Fibroblast of lung (primary cell): Measurements from ENCODE around the gene SMAD2. TPM values are rescaled to one million over a fixed set of nuclear protein-coding genes. Genes with fewer than 3 reads are reported as not detected.
A peak's percentile ranks its signal among the peaks of the same experiment; 100 is the strongest.

ENCODE experiments used
- DNase-seq, 2 donors: peaks; one replicate each; pipeline versions ENCODE4 v3.0.0 to v3.0.0-alpha.2; 2010; ENCODE audit warnings: low read depth in 2 of 2
- H2AFZ ChIP-seq: 2 replicates; pipeline ENCODE4 v1.5.1; 2012; ENCODE audit warnings: low read length, control low read depth, inconsistent platforms
- H3K27ac ChIP-seq: 2 replicates; pipeline ENCODE4 v1.5.1; 2011; ENCODE audit warnings: low read length, control low read depth; ENCODE audit not compliant: insufficient read depth
- H3K27me3 ChIP-seq: 2 replicates; pipeline ENCODE4 v1.5.1; 2011; ENCODE audit warnings: mild to moderate bottlenecking, low read length; ENCODE audit not compliant: control insufficient read depth, insufficient read depth
- H3K36me3 ChIP-seq: 2 replicates; pipeline ENCODE4 v1.5.1; 2011; ENCODE audit warnings: low read length; ENCODE audit not compliant: control insufficient read depth, insufficient read depth
- H3K4me1 ChIP-seq: 2 replicates; pipeline ENCODE4 v1.5.1; 2011; ENCODE audit warnings: low read length; ENCODE audit not compliant: control insufficient read depth, insufficient read depth; ENCODE audit errors: extremely low read depth
- H3K4me2 ChIP-seq: 2 replicates; pipeline ENCODE4 v1.5.1; 2011; ENCODE audit warnings: low read length, control low read depth; ENCODE audit not compliant: insufficient read depth; ENCODE audit errors: extremely low read depth
- H3K4me3 ChIP-seq, 4 experiments: fragments of 200-600 bp in 1 of 4; sonication (generic) in 1 of 4; replicated peaks in 1 of 4; 2 replicates each; pipeline ENCODE4 v1.5.1; 2011 to 2016; ENCODE audit warnings: low read length in 4 of 4, low read depth in 3 of 4, mild to moderate bottlenecking in 3 of 4, control low read depth in 2 of 4, inconsistent platforms in 1 of 4, mixed read lengths in 1 of 4; ENCODE audit not compliant: insufficient read depth in 1 of 4; ENCODE audit errors: control extremely low read depth in 1 of 4
- H3K79me2 ChIP-seq: 2 replicates; pipeline ENCODE4 v1.5.1; 2012; ENCODE audit warnings: mild to moderate bottlenecking, low read length, inconsistent platforms; ENCODE audit not compliant: control insufficient read depth, insufficient read depth
- H3K9ac ChIP-seq: 2 replicates; pipeline ENCODE4 v1.5.1; 2011; ENCODE audit warnings: mild to moderate bottlenecking, low read length, control low read depth; ENCODE audit not compliant: insufficient read depth
- H3K9me3 ChIP-seq: 2 replicates; pipeline ENCODE4 v1.5.1; 2012; ENCODE audit warnings: low read depth, low read length; ENCODE audit not compliant: control insufficient read depth, insufficient read depth
- H4K20me1 ChIP-seq: 2 replicates; pipeline ENCODE4 v1.5.1; 2011; ENCODE audit warnings: low read length; ENCODE audit not compliant: control insufficient read depth, insufficient read depth; ENCODE audit errors: extremely low read depth
- CTCF ChIP-seq, 2 donors: IDR thresholded peaks in 1 of 2; conservative IDR thresholded peaks in 1 of 2; 1 replicate in 1 of 2; 2 replicates in 1 of 2; pipeline ENCODE4 v1.5.1; 2011 to 2012; ENCODE audit warnings: low read length in 2 of 2, control low read depth in 1 of 2, inconsistent platforms in 1 of 2, low read depth in 1 of 2, mild to moderate bottlenecking in 1 of 2
- EZH2 ChIP-seq: IDR thresholded peaks from 2 replicates; pipeline ENCODE4 v1.5.1; 2012; ENCODE audit warnings: low read length, control low read depth, mild to moderate bottlenecking; ENCODE audit errors: missing control alignments
- polyA plus RNA-seq, 2 donors: library from polyadenylated mRNA; depleted of rRNA in 1 of 2; stranded (reverse) in 1 of 2; unstranded in 1 of 2; fragments of >200 nt; gene quantifications; 2 replicates each; pipeline ENCODE4 v1.2.1, GENCODE V29; 2011 to 2012; ENCODE audit warnings: missing spikeins in 1 of 2
- total RNA-seq: library from RNA; depleted of rRNA; stranded (reverse); fragments of >200 nt; gene quantifications from 2 replicates; pipeline ENCODE4 v1.2.1, GENCODE V29; 2014

SMAD2 gene
- total and polyA plus RNA-seq, 2 donors (not counting 1 experiment from before 2014, with no cell fraction given) = 76.0 to 111 TPM

- H3K79me2 ChIP-seq = no peaks in the 10 kb centered on the region
- H3K4me2 ChIP-seq = no peak overlapping the region
- no peak for TF ChIP-seq CTCF (conservative IDR thresholded peaks at IDR 0.05 in 1 of 2, IDR thresholded peaks at IDR 0.05 in 1 of 2; ENCODE audit: low read depth in 1 of 2, low read length in 2 of 2)
- TF ChIP-seq EZH2 = no peak
- no peaks in the 10 kb centered on the region for H3K9me3 ChIP-seq
- no peak for DNase-seq
- H3K4me3 ChIP-seq = no peak overlapping the region
- no peaks in the 10 kb centered on the region for H3K27me3 ChIP-seq
- no peaks in the 10 kb centered on the region for H4K20me1 ChIP-seq
- H3K4me1 ChIP-seq = no peaks in the 10 kb centered on the region
- H3K9ac ChIP-seq = no peak overlapping the region
- no peak overlapping the region for H3K27ac ChIP-seq
- H3K36me3 ChIP-seq = peaks cover 2% of the 10 kb centered on the region
- no peak overlapping the region for H2AFZ ChIP-seq
These were observed 87.6 kb downstream of the SMAD2 start for GRCh38 chr18:47842836-47843235.

- no peak overlapping the region for H3K9ac ChIP-seq
- no peaks in the 10 kb centered on the region for H3K79me2 ChIP-seq
- H3K27me3 ChIP-seq = no peaks in the 10 kb centered on the region
- no peak for TF ChIP-seq EZH2
- no peak overlapping the region for H2AFZ ChIP-seq
- H3K4me3 ChIP-seq = no peak overlapping the region
- no peaks in the 10 kb centered on the region for H3K9me3 ChIP-seq
- no peak overlapping the region for H3K4me2 ChIP-seq
- no peak for DNase-seq
- peaks cover 2% of the 10 kb centered on the region for H3K36me3 ChIP-seq
- no peak overlapping the region for H3K27ac ChIP-seq
- H3K4me1 ChIP-seq = no peaks in the 10 kb centered on the region
- no peaks in the 10 kb centered on the region for H4K20me1 ChIP-seq
These were observed 92.1 kb downstream of the SMAD2 start for GRCh38 chr18:47838396-47838795.

GRCh38 chr18:47832348-47832747, 98.1 kb downstream of the SMAD2 start:
- H3K4me3 ChIP-seq = no peak overlapping the region
- H3K4me1 ChIP-seq = no peaks in the 10 kb centered on the region
- no peaks in the 10 kb centered on the region for H3K27me3 ChIP-seq
- no peaks in the 10 kb centered on the region for H3K9me3 ChIP-seq
- no peak overlapping the region for H3K4me2 ChIP-seq
- no peak overlapping the region for H3K9ac ChIP-seq
- no peaks in the 10 kb centered on the region for H3K79me2 ChIP-seq
- no peak overlapping the region for H2AFZ ChIP-seq
- peak in 1 of 2 donors; percentile 45 for DNase-seq
- no peak overlapping the region for H3K27ac ChIP-seq
- TF ChIP-seq EZH2 = no peak
- TF ChIP-seq CTCF (conservative IDR thresholded peaks at IDR 0.05 in 1 of 2, IDR thresholded peaks at IDR 0.05 in 1 of 2; ENCODE audit: low read depth in 1 of 2, low read length in 2 of 2) = no peak
- no peaks in the 10 kb centered on the region for H3K36me3 ChIP-seq
- no peaks in the 10 kb centered on the region for H4K20me1 ChIP-seq
